Measurements from ENCODE around the gene SLC22A4. TPM values are rescaled to one million over a fixed set of nuclear protein-coding genes. Genes with fewer than 3 reads are reported as not detected.

Gene SLC22A4
- total RNA-seq, 1 donor from 2014 or later: not detected

- intact Hi-C loops (cut with micrococcal nuclease): no loop called here
- Mint-ChIP-seq H3K27ac (no peak overlapping the region), H3K9me3 (peaks cover 4% of the 10 kb centered on the region), H3K36me3 (ENCODE audit: low read depth) (peaks cover 3% of the 10 kb centered on the region), H3K27me3 (no peaks in the 10 kb centered on the region), H3K4me3 (no peak overlapping the region), H3K4me1 (no peaks in the 10 kb centered on the region)
- TF ChIP-seq CTCF (IDR thresholded peaks at IDR 0.05): no peak
- ATAC-seq (ENCODE audit: low read depth) (no peak), DNase-seq (no peak)
- ChIA-PET CTCF (no interaction called here), POLR2A (no interaction called here)
Observed at GRCh38 chr5:132310141-132310834, 16.1 kb downstream of the SLC22A4 start.

GRCh38 chr5:132313366-132313765, 19.2 kb downstream of the SLC22A4 start:
- ATAC-seq (ENCODE audit: low read depth) (no peak), DNase-seq (no peak)
- ChIA-PET CTCF (no interaction called here), POLR2A (no interaction called here)
- Mint-ChIP-seq H3K36me3 (ENCODE audit: low read depth) (no peaks in the 10 kb centered on the region), H3K27me3 (no peaks in the 10 kb centered on the region), H3K9me3 (no peaks in the 10 kb centered on the region), H3K27ac (no peak overlapping the region), H3K4me3 (no peak overlapping the region), H3K4me1 (no peaks in the 10 kb centered on the region)
- TF ChIP-seq CTCF (IDR thresholded peaks at IDR 0.05): no peak
- intact Hi-C loops (cut with micrococcal nuclease): no loop called here

GRCh38 chr5:132313961-132314432, 19.8 kb downstream of the SLC22A4 start:
- POLR2A ChIA-PET: no interaction called here
- Mint-ChIP-seq H3K36me3 (ENCODE audit: low read depth) (no peaks in the 10 kb centered on the region), H3K27ac (no peak overlapping the region), H3K4me1 (no peaks in the 10 kb centered on the region), H3K27me3 (no peaks in the 10 kb centered on the region), H3K4me3 (no peak overlapping the region), H3K9me3 (no peaks in the 10 kb centered on the region)
- intact Hi-C loops (cut with micrococcal nuclease): no loop called here
- CTCF ChIA-PET: no interaction called here
- TF ChIP-seq CTCF (IDR thresholded peaks at IDR 0.05): no peak
- no peak for DNase-seq
- ATAC-seq (ENCODE audit: low read depth): no peak

GRCh38 chr5:132315529-132316067, 21.4 kb downstream of the SLC22A4 start:
- Mint-ChIP-seq H3K9me3 (no peaks in the 10 kb centered on the region), H3K4me1 (no peaks in the 10 kb centered on the region), H3K27me3 (no peaks in the 10 kb centered on the region), H3K4me3 (no peak overlapping the region), H3K27ac (no peak overlapping the region), H3K36me3 (ENCODE audit: low read depth) (no peaks in the 10 kb centered on the region)
- DNase-seq (no peak), ATAC-seq (ENCODE audit: low read depth) (no peak)
- intact Hi-C loops (cut with micrococcal nuclease): no loop called here
- ChIA-PET CTCF (no interaction called here), POLR2A (no interaction called here)
- no peak for TF ChIP-seq CTCF (IDR thresholded peaks at IDR 0.05)

- ChIA-PET CTCF (no interaction called here), POLR2A (no interaction called here)
- Mint-ChIP-seq H3K4me3 (no peak overlapping the region), H3K27ac (no peak overlapping the region), H3K4me1 (no peaks in the 10 kb centered on the region), H3K36me3 (ENCODE audit: low read depth) (peaks cover 13% of the 10 kb centered on the region), H3K27me3 (no peaks in the 10 kb centered on the region), H3K9me3 (no peaks in the 10 kb centered on the region)
- DNase-seq (no peak), ATAC-seq (ENCODE audit: low read depth) (no peak)
- intact Hi-C loops (cut with micrococcal nuclease): no loop called here
- TF ChIP-seq CTCF (IDR thresholded peaks at IDR 0.05): no peak
Observed at GRCh38 chr5:132319975-132320374, 25.8 kb downstream of the SLC22A4 start.
